ENCODE data around the gene PLCB1. TPM values are rescaled to one million over a fixed set of nuclear protein-coding genes. Genes with fewer than 3 reads are reported as not detected.

PLCB1 gene
- total and polyA plus RNA-seq, 2 of the 4 experiments (the other 2 are of a cell fraction) = 5.6 to 16.1 TPM

DNA sequence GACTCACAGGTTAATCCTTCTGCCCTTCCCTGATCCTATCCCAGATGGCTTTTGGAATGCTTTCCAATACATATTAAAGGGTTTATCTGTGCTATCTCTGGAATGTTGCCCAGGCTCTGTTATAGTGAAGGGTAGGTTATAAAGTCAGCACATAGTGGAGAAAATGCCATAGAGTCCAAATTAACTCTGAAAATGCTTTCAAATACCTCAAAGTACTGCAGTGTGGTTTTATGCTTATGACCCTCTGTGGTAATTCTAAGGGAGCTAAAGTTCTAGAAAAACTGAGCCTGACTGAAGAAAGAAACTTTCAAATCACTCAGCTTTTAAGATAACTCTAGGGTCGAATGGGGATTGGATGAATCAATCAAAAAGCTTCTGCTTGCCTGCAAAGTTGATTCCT is 159.8 kb downstream of the PLCB1 start:
- Histone ChIP-seq H3K27me3 (ENCODE audit: control insufficient read depth, insufficient read depth, low read length) (no peaks in the 10 kb centered on the region), H2BK15ac (ENCODE audit: low read depth, low read length) (no peak overlapping the region), H3K4me3 (ENCODE audit: insufficient read depth, low read depth, low read length) (no peak overlapping the region), H2AK5ac (ENCODE audit: low read depth, low read length) (no peak overlapping the region), H4K5ac (ENCODE audit: low read depth, low read length) (no peak overlapping the region), H4K20me1 (ENCODE audit: insufficient read depth, low read length) (no peaks in the 10 kb centered on the region), H3K79me1 (ENCODE audit: low read depth in 1 of 2, low read length in 2 of 2) (peaks cover 5 to 9% of the 10 kb centered on the region in 2 experiments; a peak in 3 of 4 replicates), H3K9ac (ENCODE audit: low read depth, low read length) (no peak overlapping the region), H2BK120ac (ENCODE audit: low read depth, low read length) (no peak overlapping the region), H3K27ac (ENCODE audit: insufficient read depth, low read length) (no peak overlapping the region), H3K36me3 (ENCODE audit: control insufficient read depth, insufficient read depth, low read length) (no peaks in the 10 kb centered on the region), H4K91ac (ENCODE audit: insufficient read depth, low read depth, low read length) (no peak overlapping the region), H3K9me3 (ENCODE audit: control insufficient read depth, insufficient read depth, low read length) (no peaks in the 10 kb centered on the region), H3K4me2 (ENCODE audit: low read depth, low read length) (peak overlapping the region; percentile 2; the same call in 1 of the 2 replicates), H3K9me1 (ENCODE audit: insufficient read depth, low read length) (no peaks in the 10 kb centered on the region), H2AK9ac (replicated peaks; ENCODE audit: low read depth, low read length, poor library complexity) (no peak overlapping the region), H2BK20ac (ENCODE audit: low read depth, low read length) (no peak overlapping the region), H4K8ac (ENCODE audit: low read depth in 2 of 2, low read length in 2 of 2) (no peak overlapping the region), H3K4ac (ENCODE audit: low read depth, low read length) (no peak overlapping the region), H3K14ac (replicated peaks; ENCODE audit: low read depth, low read length) (no peak overlapping the region), H3K18ac (ENCODE audit: low read depth, low read length) (no peak overlapping the region), H3K56ac (ENCODE audit: extremely low read depth, insufficient read depth, low read length) (no peak overlapping the region), H2AFZ (replicated peaks; ENCODE audit: low read length, poor library complexity) (no peak overlapping the region), H2BK5ac (ENCODE audit: low read depth, low read length, poor library complexity, severe bottlenecking) (no peak overlapping the region), H3K4me1 (ENCODE audit: control insufficient read depth, insufficient read depth, low read length) (peaks cover 4% of the 10 kb centered on the region; the same call in 1 of the 2 replicates), H3K23ac (ENCODE audit: low read depth, low read length) (no peak overlapping the region)
- no TSS peak for BruUV-seq (replicated peaks)
- in situ Hi-C loops (cut with MboI; ENCODE audit: low sequenced_read_pairs) = no loop called here
- CTCF ChIA-PET = interaction anchor here (0.6 kb wide), 1 partner anchor 189 kb away, joined by 3 read pairs; no protein-coding TSS in a partner anchor
- peak; percentile 91 for ATAC-seq (ENCODE audit: low read depth)
- no peak for TF ChIP-seq SMC3 (IDR thresholded peaks at IDR 0.05; ENCODE audit: low read depth, low read length)
- no peak for TF ChIP-seq NFE2L2 (IDR thresholded peaks at IDR 0.05; ENCODE audit: low read depth, low read length)
- TF ChIP-seq, protein P1, sequence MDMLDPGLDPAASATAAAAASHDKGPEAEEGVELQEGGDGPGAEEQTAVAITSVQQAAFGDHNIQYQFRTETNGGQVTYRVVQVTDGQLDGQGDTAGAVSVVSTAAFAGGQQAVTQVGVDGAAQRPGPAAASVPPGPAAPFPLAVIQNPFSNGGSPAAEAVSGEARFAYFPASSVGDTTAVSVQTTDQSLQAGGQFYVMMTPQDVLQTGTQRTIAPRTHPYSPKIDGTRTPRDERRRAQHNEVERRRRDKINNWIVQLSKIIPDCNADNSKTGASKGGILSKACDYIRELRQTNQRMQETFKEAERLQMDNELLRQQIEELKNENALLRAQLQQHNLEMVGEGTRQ (IDR thresholded peaks at IDR 0.05; ENCODE audit: low read depth, low read length) = no peak
- TF ChIP-seq CEBPB (IDR thresholded peaks at IDR 0.05; ENCODE audit: low read depth, low read length) = no peak
- TF ChIP-seq CHD1 (IDR thresholded peaks at IDR 0.05; ENCODE audit: low read depth, low read length) = no peak
- no peak for TF ChIP-seq MAZ (IDR thresholded peaks at IDR 0.05; ENCODE audit: borderline replicate concordance, low read depth, low read length)
- no peak for TF ChIP-seq MAFK (IDR thresholded peaks at IDR 0.05; ENCODE audit: low read depth, low read length)
- no peak for TF ChIP-seq FOS (IDR thresholded peaks at IDR 0.05; ENCODE audit: low read depth, low read length)
- no peak for TF ChIP-seq RCOR1 (IDR thresholded peaks at IDR 0.05; ENCODE audit: insufficient replicate concordance, low read length)
- TF ChIP-seq RFX5 (IDR thresholded peaks at IDR 0.05; ENCODE audit: low read depth, low read length) = no peak
- TF ChIP-seq, protein P2, sequence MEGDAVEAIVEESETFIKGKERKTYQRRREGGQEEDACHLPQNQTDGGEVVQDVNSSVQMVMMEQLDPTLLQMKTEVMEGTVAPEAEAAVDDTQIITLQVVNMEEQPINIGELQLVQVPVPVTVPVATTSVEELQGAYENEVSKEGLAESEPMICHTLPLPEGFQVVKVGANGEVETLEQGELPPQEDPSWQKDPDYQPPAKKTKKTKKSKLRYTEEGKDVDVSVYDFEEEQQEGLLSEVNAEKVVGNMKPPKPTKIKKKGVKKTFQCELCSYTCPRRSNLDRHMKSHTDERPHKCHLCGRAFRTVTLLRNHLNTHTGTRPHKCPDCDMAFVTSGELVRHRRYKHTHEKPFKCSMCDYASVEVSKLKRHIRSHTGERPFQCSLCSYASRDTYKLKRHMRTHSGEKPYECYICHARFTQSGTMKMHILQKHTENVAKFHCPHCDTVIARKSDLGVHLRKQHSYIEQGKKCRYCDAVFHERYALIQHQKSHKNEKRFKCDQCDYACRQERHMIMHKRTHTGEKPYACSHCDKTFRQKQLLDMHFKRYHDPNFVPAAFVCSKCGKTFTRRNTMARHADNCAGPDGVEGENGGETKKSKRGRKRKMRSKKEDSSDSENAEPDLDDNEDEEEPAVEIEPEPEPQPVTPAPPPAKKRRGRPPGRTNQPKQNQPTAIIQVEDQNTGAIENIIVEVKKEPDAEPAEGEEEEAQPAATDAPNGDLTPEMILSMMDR (conservative IDR thresholded peaks at IDR 0.05; ENCODE audit: low read depth, low read length) = no peak
- TF ChIP-seq MXI1 (IDR thresholded peaks at IDR 0.05; ENCODE audit: borderline replicate concordance, low read depth, low read length) = no peak
- no peak for TF ChIP-seq BHLHE40 (IDR thresholded peaks at IDR 0.05; ENCODE audit: low read depth, low read length)
- TF ChIP-seq, protein P3, sequence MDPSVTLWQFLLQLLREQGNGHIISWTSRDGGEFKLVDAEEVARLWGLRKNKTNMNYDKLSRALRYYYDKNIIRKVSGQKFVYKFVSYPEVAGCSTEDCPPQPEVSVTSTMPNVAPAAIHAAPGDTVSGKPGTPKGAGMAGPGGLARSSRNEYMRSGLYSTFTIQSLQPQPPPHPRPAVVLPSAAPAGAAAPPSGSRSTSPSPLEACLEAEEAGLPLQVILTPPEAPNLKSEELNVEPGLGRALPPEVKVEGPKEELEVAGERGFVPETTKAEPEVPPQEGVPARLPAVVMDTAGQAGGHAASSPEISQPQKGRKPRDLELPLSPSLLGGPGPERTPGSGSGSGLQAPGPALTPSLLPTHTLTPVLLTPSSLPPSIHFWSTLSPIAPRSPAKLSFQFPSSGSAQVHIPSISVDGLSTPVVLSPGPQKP (IDR thresholded peaks at IDR 0.05; ENCODE audit: borderline replicate concordance, low read depth, low read length) = no peak
- no peak for TF ChIP-seq RAD21 (IDR thresholded peaks at IDR 0.05; ENCODE audit: low read length)
- no peak for TF ChIP-seq POLR2A (IDR thresholded peaks at IDR 0.05; ENCODE audit: low read depth, low read length)
- intact Hi-C loops (cut with micrococcal nuclease) = no loop called here
- POLR2A ChIA-PET (ENCODE audit: unreplicated experiment) = no interaction called here
- DNase-seq = peak; percentile 77
- WGBS, 2 experiments (ENCODE audit: extremely low coverage in 2 of 2, insufficient read length in 1 of 2) = no CpG with 5 or more reads among the region's 1 CpG
- dilution Hi-C loops (cut with HindIII; ENCODE audit: low sequenced_read_pairs, unreplicated experiment) = no loop called here
